ENCODE data around the gene GLO1.

The GLO1 gene

GRCh38 chr6:38695933-38696332, 7.0 kb downstream of the GLO1 start:
- Histone ChIP-seq H3K4me2 (ENCODE audit: low read length) (no peak overlapping the region), H3K79me2 (ENCODE audit: control insufficient read depth, low read length) (peaks cover 95% of the 10 kb centered on the region), H3K27ac (ENCODE audit: low read depth, low read length) (no peak overlapping the region), H3F3A (ENCODE audit: control insufficient read depth, insufficient read depth) (no peaks in the 10 kb centered on the region), H3K36me3 (ENCODE audit: control insufficient read depth, low read length) (peaks cover 33% of the 10 kb centered on the region), H3K27me3 (ENCODE audit: control insufficient read depth, low read length) (no peaks in the 10 kb centered on the region), H3K9me3 (ENCODE audit: control insufficient read depth, insufficient read depth, low read length) (peaks cover 9% of the 10 kb centered on the region), H3K9me2 (replicated peaks; ENCODE audit: control insufficient read depth, low read length) (no peaks in the 10 kb centered on the region), H4K20me1 (ENCODE audit: control insufficient read depth, insufficient read depth, low read depth, low read length) (peaks cover 12% of the 10 kb centered on the region; the same call in 1 of the 2 replicates), H3K4me3 (ENCODE audit: low read length) (no peak overlapping the region), H3K4me1 (ENCODE audit: control insufficient read depth, low read length) (peaks cover 7% of the 10 kb centered on the region; the same call in 1 of the 2 replicates)
- TF ChIP-seq CTCF (IDR thresholded peaks at IDR 0.05; ENCODE audit: low read depth, low read length, poor library complexity, severe bottlenecking), result no peak

- no peak overlapping the region for H3K4me3 ChIP-seq (ENCODE audit: low read length)
- H4K20me1 ChIP-seq (ENCODE audit: control insufficient read depth, insufficient read depth, low read depth, low read length), result peaks cover 12% of the 10 kb centered on the region; the same call in 1 of the 2 replicates
- no peak for TF ChIP-seq CTCF (IDR thresholded peaks at IDR 0.05; ENCODE audit: low read depth, low read length, poor library complexity, severe bottlenecking)
- TF ChIP-seq EZH2phosphoT487 (IDR thresholded peaks at IDR 0.05; ENCODE audit: borderline replicate concordance, low read length), result no peak
- no peaks in the 10 kb centered on the region for H3K27me3 ChIP-seq (ENCODE audit: control insufficient read depth, low read length)
- peaks cover 27% of the 10 kb centered on the region for H3K36me3 ChIP-seq (ENCODE audit: control insufficient read depth, low read length)
- no peaks in the 10 kb centered on the region for H3K9me2 ChIP-seq (replicated peaks; ENCODE audit: control insufficient read depth, low read length)
- H3K79me2 ChIP-seq (ENCODE audit: control insufficient read depth, low read length), result peaks cover 94% of the 10 kb centered on the region
- H3K27ac ChIP-seq (ENCODE audit: low read depth, low read length), result no peak overlapping the region
- no peak overlapping the region for H3K4me2 ChIP-seq (ENCODE audit: low read length)
- H3F3A ChIP-seq (ENCODE audit: control insufficient read depth, insufficient read depth), result no peaks in the 10 kb centered on the region
- peaks cover 3% of the 10 kb centered on the region; the same call in 1 of the 2 replicates for H3K4me1 ChIP-seq (ENCODE audit: control insufficient read depth, low read length)
- peaks cover 3% of the 10 kb centered on the region for H3K9me3 ChIP-seq (ENCODE audit: control insufficient read depth, insufficient read depth, low read length)
Observed at GRCh38 chr6:38695227-38695900, 7.6 kb downstream of the GLO1 start.

GRCh38 chr6:38688579-38689087, 14.3 kb downstream of the GLO1 start:
- H3K36me3 ChIP-seq (ENCODE audit: control insufficient read depth, low read length), result peaks cover 44% of the 10 kb centered on the region
- H3K4me2 ChIP-seq (ENCODE audit: low read length), result peak overlapping the region; percentile 22
- no peaks in the 10 kb centered on the region for H3K9me3 ChIP-seq (ENCODE audit: control insufficient read depth, insufficient read depth, low read length)
- no peaks in the 10 kb centered on the region for H3K9me2 ChIP-seq (replicated peaks; ENCODE audit: control insufficient read depth, low read length)
- peaks cover 17% of the 10 kb centered on the region; the same call in 1 of the 2 replicates for H4K20me1 ChIP-seq (ENCODE audit: control insufficient read depth, insufficient read depth, low read depth, low read length)
- no peak overlapping the region for H3K4me3 ChIP-seq (ENCODE audit: low read length)
- TF ChIP-seq EZH2phosphoT487 (IDR thresholded peaks at IDR 0.05; ENCODE audit: borderline replicate concordance, low read length) (no peak), CTCF (IDR thresholded peaks at IDR 0.05; ENCODE audit: low read depth, low read length, poor library complexity, severe bottlenecking) (no peak)
- no peak overlapping the region; the same call in 1 of the 2 replicates for H3K27ac ChIP-seq (ENCODE audit: low read depth, low read length)
- H3K79me2 ChIP-seq (ENCODE audit: control insufficient read depth, low read length), result peaks cover 82% of the 10 kb centered on the region
- H3K27me3 ChIP-seq (ENCODE audit: control insufficient read depth, low read length), result no peaks in the 10 kb centered on the region
- peaks cover 4% of the 10 kb centered on the region; the same call in 1 of the 2 replicates for H3F3A ChIP-seq (ENCODE audit: control insufficient read depth, insufficient read depth)
- H3K4me1 ChIP-seq (ENCODE audit: control insufficient read depth, low read length), result peaks cover 14% of the 10 kb centered on the region
